GM12865 (cell line): ENCODE measurements around the gene RPUSD1.

ENCODE experiments used
- DNase-seq: peaks from one replicate; pipeline ENCODE4 v3.0.0; 2010; ENCODE audit warnings: low read depth
- H3K4me3 ChIP-seq: 2 replicates; pipeline ENCODE4 v1.5.1; 2011; ENCODE audit warnings: mild to moderate bottlenecking, low read depth, low read length, control low read depth
- TF ChIP-seq, protein P1 (sequence below): IDR thresholded peaks from 2 replicates; pipeline ENCODE4 v1.5.1; 2011; ENCODE audit warnings: low read length, control low read depth, low read depth, inconsistent platforms; ENCODE audit not compliant: insufficient read depth; ENCODE audit errors: missing control alignments

Gene RPUSD1

GRCh38 chr16:789191-789850 lies 1.1 kb upstream of the RPUSD1 start:
- peak overlapping the region; percentile 80 for H3K4me3 ChIP-seq
- TF ChIP-seq, protein P1, sequence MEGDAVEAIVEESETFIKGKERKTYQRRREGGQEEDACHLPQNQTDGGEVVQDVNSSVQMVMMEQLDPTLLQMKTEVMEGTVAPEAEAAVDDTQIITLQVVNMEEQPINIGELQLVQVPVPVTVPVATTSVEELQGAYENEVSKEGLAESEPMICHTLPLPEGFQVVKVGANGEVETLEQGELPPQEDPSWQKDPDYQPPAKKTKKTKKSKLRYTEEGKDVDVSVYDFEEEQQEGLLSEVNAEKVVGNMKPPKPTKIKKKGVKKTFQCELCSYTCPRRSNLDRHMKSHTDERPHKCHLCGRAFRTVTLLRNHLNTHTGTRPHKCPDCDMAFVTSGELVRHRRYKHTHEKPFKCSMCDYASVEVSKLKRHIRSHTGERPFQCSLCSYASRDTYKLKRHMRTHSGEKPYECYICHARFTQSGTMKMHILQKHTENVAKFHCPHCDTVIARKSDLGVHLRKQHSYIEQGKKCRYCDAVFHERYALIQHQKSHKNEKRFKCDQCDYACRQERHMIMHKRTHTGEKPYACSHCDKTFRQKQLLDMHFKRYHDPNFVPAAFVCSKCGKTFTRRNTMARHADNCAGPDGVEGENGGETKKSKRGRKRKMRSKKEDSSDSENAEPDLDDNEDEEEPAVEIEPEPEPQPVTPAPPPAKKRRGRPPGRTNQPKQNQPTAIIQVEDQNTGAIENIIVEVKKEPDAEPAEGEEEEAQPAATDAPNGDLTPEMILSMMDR, result no peak
- no peak for DNase-seq

GRCh38 chr16:788399-789126 lies 382 bp upstream of the RPUSD1 start, which contains the start of gene CHTF18:
TSS of gene CHTF18 (plus strand) at chr16:788620. CDS start at chr16:788685, 65 bp downstream.
- TF ChIP-seq, protein P1, result no peak
- H3K4me3 ChIP-seq, result peak within 1 kb of the TSS; percentile 95
- peak; percentile 96 for DNase-seq

DNA sequence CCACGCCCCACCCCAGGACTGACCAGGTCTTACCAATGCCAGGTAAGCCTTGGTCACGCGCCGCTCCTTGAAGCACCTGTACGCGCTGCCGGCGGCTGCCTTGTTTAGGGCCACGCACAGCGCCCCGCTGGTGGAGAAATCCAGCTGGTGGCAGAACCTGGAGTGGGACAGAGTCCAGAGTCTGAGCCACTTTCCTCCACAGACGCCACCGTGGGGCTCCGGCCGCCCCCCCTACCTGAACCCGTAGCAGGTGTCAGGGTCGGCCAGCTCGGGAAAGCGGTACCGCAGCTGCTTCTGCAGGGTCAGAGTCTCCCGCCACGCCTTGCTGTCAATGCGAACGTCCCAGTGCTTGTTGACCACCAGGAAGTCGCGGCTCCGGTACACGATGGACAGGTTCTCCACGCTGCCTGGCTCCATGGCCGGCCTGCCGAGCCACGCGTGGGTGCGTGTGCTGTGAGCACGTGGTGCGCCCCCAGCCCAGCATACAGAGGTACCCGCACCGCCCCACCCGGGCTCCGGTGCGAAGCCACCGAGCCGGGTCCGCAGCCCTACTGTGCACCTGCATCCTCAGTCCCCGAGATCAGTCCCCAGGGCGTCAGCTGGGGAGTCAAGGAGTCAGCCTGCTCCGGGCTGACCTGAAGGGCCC lies 737 bp downstream of the RPUSD1 start:
- TF ChIP-seq, protein P1, result no peak
- DNase-seq, result no peak
- H3K4me3 ChIP-seq, result peak overlapping the region; percentile 95

GRCh38 chr16:785563-786535 lies 2.3 kb downstream of the RPUSD1 start:
- peak; percentile 74 for DNase-seq

GRCh38 chr16:784431-784830 lies 3.8 kb downstream of the RPUSD1 start:
- TF ChIP-seq, protein P1, result no peak
- DNase-seq, result no peak
- H3K4me3 ChIP-seq, result no peak overlapping the region

More at GRCh38 chr16:785563-786535, 2.3 kb downstream of the RPUSD1 start:
- H3K4me3 ChIP-seq, result no peak overlapping the region
- TF ChIP-seq, protein P1, result peak; percentile 79

GRCh38 chr16:783404-784161 lies 4.6 kb downstream of the RPUSD1 start:
- H3K4me3 ChIP-seq, result no peak overlapping the region
- TF ChIP-seq, protein P1, result no peak
- DNase-seq, result no peak
